Stimulated activated CD4-positive, alpha-beta T cell treated with anti-CD3 and anti-CD28 coated beads, Interleukin-12 subunit alpha, Interleukin-12 subunit beta, amount 100 ng/mL, for 48 hours (primary cell): ENCODE results near the gene NUDT17.

ENCODE experiments used
- DNase-seq, 3 donors: peaks; one replicate each; pipeline ENCODE4 v3.0.0-alpha.2; 2020; ENCODE audit warnings: low read depth in 2 of 3, low spot score in 1 of 3

Gene NUDT17

GRCh38 chr1:145846201-145846612 lies 777 bp downstream of the NUDT17 start:
- DNase-seq = peak in 1 of 3 donors; percentile 6

GRCh38 chr1:145847827-145848226 lies 2.4 kb downstream of the NUDT17 start:
- no peak for DNase-seq

GRCh38 chr1:145849356-145850160 lies 4.1 kb downstream of the NUDT17 start:
- no peak for DNase-seq

- DNase-seq = no peak
Observed at GRCh38 chr1:145855426-145855948, 10.1 kb downstream of the NUDT17 start.

GRCh38 chr1:145857170-145857569 lies 11.7 kb downstream of the NUDT17 start:
- DNase-seq = no peak

- peak in 2 of 3 donors; percentile 13 to 43 for DNase-seq
Observed at GRCh38 chr1:145858238-145858900, 12.9 kb downstream of the NUDT17 start.

- peak; percentile 80 to 85 (median 84) for DNase-seq
Observed at GRCh38 chr1:145858901-145859490, 13.6 kb downstream of the NUDT17 start, which contains the start of gene PIAS3. TSS of gene PIAS3 (minus strand) at chr1:145859081. CDS start at chr1:145858990, 91 bp downstream.

- DNase-seq = peak; percentile 37 to 78 (median 66)
Observed at GRCh38 chr1:145859491-145860023, 14.1 kb downstream of the NUDT17 start.

GRCh38 chr1:145863282-145864018 lies 18.0 kb downstream of the NUDT17 start:
- DNase-seq = no peak

- DNase-seq = no peak
Observed at GRCh38 chr1:145868232-145868631, 22.8 kb downstream of the NUDT17 start.

GRCh38 chr1:145871994-145872924 lies 26.8 kb downstream of the NUDT17 start:
- peak in 1 of 3 donors; percentile 15 for DNase-seq

GRCh38 chr1:145874646-145875045 lies 29.2 kb downstream of the NUDT17 start:
- DNase-seq = no peak

- DNase-seq = no peak
Observed at GRCh38 chr1:145877923-145878486, 32.6 kb downstream of the NUDT17 start.

- DNase-seq = no peak
Observed at GRCh38 chr1:145878724-145879123, 33.3 kb downstream of the NUDT17 start.

- DNase-seq = no peak
Observed at GRCh38 chr1:145879775-145880174, 34.3 kb downstream of the NUDT17 start.

GRCh38 chr1:145884675-145885074 lies 39.2 kb downstream of the NUDT17 start:
- DNase-seq = no peak

- peak; percentile 73 to 87 (median 82) for DNase-seq
Observed at GRCh38 chr1:145885738-145886287, 40.4 kb downstream of the NUDT17 start, which contains the start of gene ANKRD35. TSS of gene ANKRD35 (minus strand) at chr1:145885866. CDS start at chr1:145885758, 108 bp downstream.

GRCh38 chr1:145886390-145886789 lies 41.0 kb downstream of the NUDT17 start:
- DNase-seq = no peak

GRCh38 chr1:145886816-145887215 lies 41.4 kb downstream of the NUDT17 start:
- DNase-seq = no peak
